Heart left ventricle (tissue), 13 donors: Measurements from ENCODE around the gene TRIM32.

ENCODE experiments used
- CTCF ChIP-seq, 12 donors: fragments of 200-600 bp; sonication (generic) in 4 of 12; IDR thresholded peaks; one replicate each; pipeline versions ENCODE4 v1.5.0 to v1.8.0; 2018 to 2022; ENCODE audit warnings: antibody characterized with exemption in 12 of 12, mild to moderate bottlenecking in 5 of 12
- POLR2A ChIP-seq, 2 donors: fragments of 450-650 bp; IDR thresholded peaks; one replicate each; pipeline ENCODE4 v1.6.1; 2017; ENCODE audit warnings: antibody characterized with exemption in 2 of 2, mild to moderate bottlenecking in 2 of 2, moderate library complexity in 2 of 2
- donor health status: ischemic (EF 13 %, LVEDD 7.1; RV severe dilation, severe dysfunction).
- donor health status: DM: no; HTN: yes; CAD: no.
- donor health status: DM: no; HTN: no; CAD: no.
- donor health status: ischemic (EF 25% LVEDD 6.9; RV normal size, moderate dysfunction).
- donor health status: ischemic (EF 25% LVEDD 5.7; RV mildly dilated, moderate dysfunction).
- donor health status: ischemic (EF 35%, LVEDD 5.7; RV mildly dilated, moderate dysfunction).
- donor health status: nonischemic (EF 11% LVEDD 7.7; RV severe dilation, severe dysfunction).
- donor health status: DM: yes; HTN: yes; CAD: no.
- donor health status: PGD.
- donor health status: ischemic (EF 29% LVEDD 5.4; RV normal size, mild dysfunction).
- donor health status: nonischemic (EF 23%, LVEDD 6.1; RV moderate dilation, normal function).

- TF ChIP-seq CTCF (IDR thresholded peaks at IDR 0.05) (no peak), POLR2A (IDR thresholded peaks at IDR 0.05) (no peak)
Measured at GRCh38 chr9:116685166-116685565, 1.9 kb upstream of the TRIM32 start.
